ENCODE data around the gene CCDC159.

The CCDC159 gene

GRCh38 chr19:11397089-11397610 lies 50.8 kb downstream of the CCDC159 start:
- DNase-seq: no peak

GRCh38 chr19:11399667-11400066 lies 53.3 kb downstream of the CCDC159 start:
- DNase-seq: no peak

GRCh38 chr19:11400798-11401197 lies 54.5 kb downstream of the CCDC159 start:
- DNase-seq: no peak

GRCh38 chr19:11401808-11402543 lies 55.7 kb downstream of the CCDC159 start:
- DNase-seq: no peak
